Measurements from ENCODE around the gene BCHE. TPM values are rescaled to one million over a fixed set of nuclear protein-coding genes. Genes with fewer than 3 reads are reported as not detected.

BCHE gene
- total RNA-seq, 4 donors from 2014 or later, result 0.15 to 1.2 (median 0.96) TPM

- no peaks in the 10 kb centered on the region for H3K27me3 ChIP-seq
- TF ChIP-seq POLR2A (IDR thresholded peaks at IDR 0.05), result no peak
- no peak for TF ChIP-seq CTCF (IDR thresholded peaks at IDR 0.05 in 4 of 5, conservative IDR thresholded peaks at IDR 0.05 in 1 of 5)
- H3K4me1 ChIP-seq, result no peaks in the 10 kb centered on the region
- H3K36me3 ChIP-seq, result no peaks in the 10 kb centered on the region
- no peak for ATAC-seq
- no peak for DNase-seq
- H3K9me3 ChIP-seq, result no peaks in the 10 kb centered on the region
- H3K27ac ChIP-seq, result no peak overlapping the region
- H3K4me3 ChIP-seq, result no peak overlapping the region
- intact Hi-C loops (cut with DNase I; ENCODE audit: low total_unique reads) (no loop called here), in situ Hi-C loops (cut with MboI; ENCODE audit: low sequenced_read_pairs in 4 of 4) (no loop called here)
Measured at GRCh38 chr3:165775824-165776223, 61.4 kb downstream of the BCHE start.

GRCh38 chr3:165770781-165771180, 66.4 kb downstream of the BCHE start:
- ATAC-seq (no peak), DNase-seq (no peak)
- Histone ChIP-seq H3K4me3 (no peak overlapping the region), H3K36me3 (no peaks in the 10 kb centered on the region), H3K9me3 (no peaks in the 10 kb centered on the region), H3K4me1 (no peaks in the 10 kb centered on the region), H3K27ac (no peak overlapping the region), H3K27me3 (no peaks in the 10 kb centered on the region)
- TF ChIP-seq CTCF (IDR thresholded peaks at IDR 0.05 in 4 of 5, conservative IDR thresholded peaks at IDR 0.05 in 1 of 5) (no peak), POLR2A (IDR thresholded peaks at IDR 0.05) (no peak)
- in situ Hi-C loops (cut with MboI; ENCODE audit: low sequenced_read_pairs in 4 of 4), result no loop called here
- intact Hi-C loops (cut with DNase I; ENCODE audit: low total_unique reads), result no loop called here

- H3K9me3 ChIP-seq, result no peaks in the 10 kb centered on the region
- no peak for DNase-seq
Measured at GRCh38 chr3:165768680-165769079, 68.5 kb downstream of the BCHE start.

GRCh38 chr3:165759041-165759440, 78.2 kb downstream of the BCHE start:
- Histone ChIP-seq H3K4me3 (no peak overlapping the region), H3K36me3 (no peaks in the 10 kb centered on the region), H3K27ac (no peak overlapping the region), H3K4me1 (no peaks in the 10 kb centered on the region), H3K9me3 (no peaks in the 10 kb centered on the region), H3K27me3 (no peaks in the 10 kb centered on the region)
- TF ChIP-seq CTCF (IDR thresholded peaks at IDR 0.05 in 4 of 5, conservative IDR thresholded peaks at IDR 0.05 in 1 of 5), result no peak
- TF ChIP-seq POLR2A (IDR thresholded peaks at IDR 0.05), result no peak
- DNase-seq, result no peak
- in situ Hi-C loops (cut with MboI; ENCODE audit: low sequenced_read_pairs in 4 of 4), result no loop called here
- intact Hi-C loops (cut with DNase I; ENCODE audit: low total_unique reads), result no loop called here
- ATAC-seq, result no peak

More at GRCh38 chr3:165768680-165769079, 68.5 kb downstream of the BCHE start:
- ATAC-seq, result no peak
- H3K27me3 ChIP-seq, result no peaks in the 10 kb centered on the region
- no peaks in the 10 kb centered on the region for H3K36me3 ChIP-seq
- intact Hi-C loops (cut with DNase I; ENCODE audit: low total_unique reads), result no loop called here
- no peak overlapping the region for H3K27ac ChIP-seq
- H3K4me1 ChIP-seq, result no peaks in the 10 kb centered on the region
- in situ Hi-C loops (cut with MboI; ENCODE audit: low sequenced_read_pairs in 4 of 4), result no loop called here
- TF ChIP-seq POLR2A (IDR thresholded peaks at IDR 0.05) (no peak), CTCF (IDR thresholded peaks at IDR 0.05 in 4 of 5, conservative IDR thresholded peaks at IDR 0.05 in 1 of 5) (no peak)
- no peak overlapping the region for H3K4me3 ChIP-seq

GRCh38 chr3:165755571-165755970, 81.7 kb downstream of the BCHE start:
- DNase-seq (no peak), ATAC-seq (no peak)
- intact Hi-C loops (cut with DNase I; ENCODE audit: low total_unique reads), result no loop called here
- Histone ChIP-seq H3K27ac (no peak overlapping the region), H3K36me3 (no peaks in the 10 kb centered on the region), H3K9me3 (no peaks in the 10 kb centered on the region), H3K27me3 (no peaks in the 10 kb centered on the region), H3K4me1 (no peaks in the 10 kb centered on the region), H3K4me3 (no peak overlapping the region)
- no peak for TF ChIP-seq CTCF (IDR thresholded peaks at IDR 0.05 in 4 of 5, conservative IDR thresholded peaks at IDR 0.05 in 1 of 5)
- TF ChIP-seq POLR2A (IDR thresholded peaks at IDR 0.05), result no peak
- in situ Hi-C loops (cut with MboI; ENCODE audit: low sequenced_read_pairs in 4 of 4), result no loop called here
